Ishikawa (cell line): Measurements from ENCODE around the gene VAV3.

Experiments used
- CEBPB ChIP-seq: IDR thresholded peaks from 2 replicates; pipeline ENCODE4 v1.6.1; 2012
- CREB1 ChIP-seq: IDR thresholded peaks from 2 replicates; pipeline ENCODE4 v1.6.1; 2012; ENCODE audit warnings: low read depth
- EGR1 ChIP-seq: IDR thresholded peaks from 2 replicates; pipeline ENCODE4 v1.6.1; 2012
- EP300 ChIP-seq: IDR thresholded peaks from 2 replicates; pipeline ENCODE4 v1.6.1; 2012; ENCODE audit warnings: borderline replicate concordance
- FOXM1 ChIP-seq: IDR thresholded peaks from 2 replicates; pipeline ENCODE4 v1.6.1; 2012; ENCODE audit warnings: low read depth, borderline replicate concordance
- NFIC ChIP-seq: IDR thresholded peaks from 2 replicates; pipeline ENCODE4 v1.6.1; 2012
- RAD21 ChIP-seq: IDR thresholded peaks from 2 replicates; pipeline ENCODE4 v1.6.1; 2012; ENCODE audit warnings: low read depth
- TAF1 ChIP-seq: IDR thresholded peaks from 2 replicates; pipeline ENCODE4 v1.6.1; 2012; ENCODE audit warnings: low read depth, mild to moderate bottlenecking
- TCF12 ChIP-seq: IDR thresholded peaks from 2 replicates; pipeline ENCODE4 v1.6.1; 2012; ENCODE audit warnings: low read depth
- TEAD4 ChIP-seq: IDR thresholded peaks from 2 replicates; pipeline ENCODE4 v1.6.1; 2012
- YY1 ChIP-seq: IDR thresholded peaks from 2 replicates; pipeline ENCODE4 v1.6.1; 2012; ENCODE audit warnings: low read depth
- ZBTB7A ChIP-seq: IDR thresholded peaks from 2 replicates; pipeline ENCODE4 v1.6.1; 2012; ENCODE audit warnings: low read depth
- TF ChIP-seq, protein P1 (sequence below): IDR thresholded peaks from 2 replicates; pipeline ENCODE4 v1.6.1; 2012
- TF ChIP-seq, protein P2 (sequence below): IDR thresholded peaks from 2 replicates; pipeline ENCODE4 v1.6.1; 2012
- TF ChIP-seq, protein P3 (sequence below): IDR thresholded peaks from 2 replicates; pipeline ENCODE4 v1.6.1; 2012; ENCODE audit warnings: low read depth, mild to moderate bottlenecking

VAV3 gene

DNA sequence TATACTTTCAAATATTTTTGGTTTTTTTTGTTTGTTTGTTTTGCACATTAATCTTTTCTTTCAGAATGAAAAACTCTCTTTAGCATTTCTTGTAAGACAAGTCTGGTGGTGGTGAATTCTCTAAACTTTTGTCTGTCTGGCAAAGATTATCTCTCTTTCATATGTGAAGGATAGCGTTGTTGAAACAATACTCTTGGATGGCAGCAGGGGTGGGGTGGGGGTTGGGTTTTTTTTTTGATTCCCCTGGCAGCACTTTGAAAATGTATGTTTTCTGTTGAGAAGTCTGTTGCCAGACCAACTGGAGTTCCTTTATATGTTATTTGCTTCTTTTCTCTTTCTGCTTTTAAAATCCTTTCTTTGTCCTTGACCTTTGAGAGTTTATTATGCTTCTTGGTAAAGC is 160.2 kb downstream of the VAV3 start:
- no peak for TF ChIP-seq RAD21
- TF ChIP-seq TAF1: no peak
- TF ChIP-seq, protein P1, sequence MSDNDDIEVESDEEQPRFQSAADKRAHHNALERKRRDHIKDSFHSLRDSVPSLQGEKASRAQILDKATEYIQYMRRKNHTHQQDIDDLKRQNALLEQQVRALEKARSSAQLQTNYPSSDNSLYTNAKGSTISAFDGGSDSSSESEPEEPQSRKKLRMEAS: no peak
- no peak for TF ChIP-seq EGR1
- TF ChIP-seq TEAD4: no peak
- no peak for TF ChIP-seq NFIC
- no peak for TF ChIP-seq CREB1
- TF ChIP-seq, protein P2, sequence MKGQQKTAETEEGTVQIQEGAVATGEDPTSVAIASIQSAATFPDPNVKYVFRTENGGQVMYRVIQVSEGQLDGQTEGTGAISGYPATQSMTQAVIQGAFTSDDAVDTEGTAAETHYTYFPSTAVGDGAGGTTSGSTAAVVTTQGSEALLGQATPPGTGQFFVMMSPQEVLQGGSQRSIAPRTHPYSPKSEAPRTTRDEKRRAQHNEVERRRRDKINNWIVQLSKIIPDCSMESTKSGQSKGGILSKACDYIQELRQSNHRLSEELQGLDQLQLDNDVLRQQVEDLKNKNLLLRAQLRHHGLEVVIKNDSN: no peak
- TF ChIP-seq YY1: no peak
- TF ChIP-seq ZBTB7A: no peak
- TF ChIP-seq FOXM1: no peak
- TF ChIP-seq, protein P3, sequence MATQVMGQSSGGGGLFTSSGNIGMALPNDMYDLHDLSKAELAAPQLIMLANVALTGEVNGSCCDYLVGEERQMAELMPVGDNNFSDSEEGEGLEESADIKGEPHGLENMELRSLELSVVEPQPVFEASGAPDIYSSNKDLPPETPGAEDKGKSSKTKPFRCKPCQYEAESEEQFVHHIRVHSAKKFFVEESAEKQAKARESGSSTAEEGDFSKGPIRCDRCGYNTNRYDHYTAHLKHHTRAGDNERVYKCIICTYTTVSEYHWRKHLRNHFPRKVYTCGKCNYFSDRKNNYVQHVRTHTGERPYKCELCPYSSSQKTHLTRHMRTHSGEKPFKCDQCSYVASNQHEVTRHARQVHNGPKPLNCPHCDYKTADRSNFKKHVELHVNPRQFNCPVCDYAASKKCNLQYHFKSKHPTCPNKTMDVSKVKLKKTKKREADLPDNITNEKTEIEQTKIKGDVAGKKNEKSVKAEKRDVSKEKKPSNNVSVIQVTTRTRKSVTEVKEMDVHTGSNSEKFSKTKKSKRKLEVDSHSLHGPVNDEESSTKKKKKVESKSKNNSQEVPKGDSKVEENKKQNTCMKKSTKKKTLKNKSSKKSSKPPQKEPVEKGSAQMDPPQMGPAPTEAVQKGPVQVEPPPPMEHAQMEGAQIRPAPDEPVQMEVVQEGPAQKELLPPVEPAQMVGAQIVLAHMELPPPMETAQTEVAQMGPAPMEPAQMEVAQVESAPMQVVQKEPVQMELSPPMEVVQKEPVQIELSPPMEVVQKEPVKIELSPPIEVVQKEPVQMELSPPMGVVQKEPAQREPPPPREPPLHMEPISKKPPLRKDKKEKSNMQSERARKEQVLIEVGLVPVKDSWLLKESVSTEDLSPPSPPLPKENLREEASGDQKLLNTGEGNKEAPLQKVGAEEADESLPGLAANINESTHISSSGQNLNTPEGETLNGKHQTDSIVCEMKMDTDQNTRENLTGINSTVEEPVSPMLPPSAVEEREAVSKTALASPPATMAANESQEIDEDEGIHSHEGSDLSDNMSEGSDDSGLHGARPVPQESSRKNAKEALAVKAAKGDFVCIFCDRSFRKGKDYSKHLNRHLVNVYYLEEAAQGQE: no peak
- no peak for TF ChIP-seq CEBPB
- TF ChIP-seq TCF12: no peak
- TF ChIP-seq EP300: no peak

DNA sequence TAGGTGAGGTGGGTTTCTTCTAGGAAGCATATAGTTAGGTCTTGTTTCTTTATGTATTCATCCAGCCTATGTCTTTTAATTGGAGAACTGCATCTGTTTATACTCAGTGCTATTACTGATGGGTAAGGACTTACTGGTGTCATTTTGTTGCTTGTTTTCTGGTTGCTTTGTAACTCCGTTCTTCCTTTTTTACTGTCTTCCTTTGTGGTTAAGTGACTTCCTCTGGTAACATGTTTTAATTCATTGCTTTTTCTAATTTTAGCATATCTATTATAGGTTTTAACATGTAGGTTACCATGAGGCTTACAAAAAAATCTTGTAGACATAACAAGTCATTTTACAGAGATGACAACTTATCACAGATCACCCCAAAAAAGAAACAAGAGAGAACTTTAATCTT is 160.8 kb downstream of the VAV3 start:
- no peak for TF ChIP-seq TAF1
- TF ChIP-seq, protein P3: no peak
- TF ChIP-seq FOXM1: no peak
- TF ChIP-seq RAD21: no peak
- no peak for TF ChIP-seq EP300
- TF ChIP-seq CEBPB: no peak
- no peak for TF ChIP-seq CREB1
- TF ChIP-seq, protein P2: no peak
- no peak for TF ChIP-seq NFIC
- TF ChIP-seq YY1: no peak

DNA sequence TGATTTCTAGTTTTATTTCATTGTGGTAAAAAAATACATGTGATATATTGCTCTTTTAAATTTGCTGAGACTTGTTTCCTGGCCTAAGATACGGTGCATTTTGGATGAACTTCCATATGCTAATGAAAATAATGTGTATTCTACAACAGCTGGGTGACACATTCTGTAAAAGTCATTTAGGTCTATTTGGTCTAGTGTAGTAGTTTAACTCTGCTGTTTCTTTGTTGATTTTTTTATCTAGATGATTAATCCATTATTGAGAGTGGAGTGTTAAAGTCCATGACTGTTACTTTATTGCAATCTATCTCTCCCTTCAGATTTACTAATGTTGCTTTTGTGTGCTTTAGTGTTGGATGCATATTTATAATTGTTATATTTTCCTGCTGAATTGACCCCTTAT is 161.4 kb downstream of the VAV3 start:
- TF ChIP-seq, protein P1: no peak
- no peak for TF ChIP-seq TCF12
- TF ChIP-seq EP300: no peak
- no peak for TF ChIP-seq TEAD4
- no peak for TF ChIP-seq CREB1
- no peak for TF ChIP-seq TAF1
- TF ChIP-seq YY1: no peak
- TF ChIP-seq, protein P3: no peak
- TF ChIP-seq EGR1: no peak
- TF ChIP-seq, protein P2: no peak
- no peak for TF ChIP-seq RAD21
- no peak for TF ChIP-seq FOXM1
- no peak for TF ChIP-seq NFIC
- TF ChIP-seq CEBPB: no peak
- no peak for TF ChIP-seq ZBTB7A

DNA sequence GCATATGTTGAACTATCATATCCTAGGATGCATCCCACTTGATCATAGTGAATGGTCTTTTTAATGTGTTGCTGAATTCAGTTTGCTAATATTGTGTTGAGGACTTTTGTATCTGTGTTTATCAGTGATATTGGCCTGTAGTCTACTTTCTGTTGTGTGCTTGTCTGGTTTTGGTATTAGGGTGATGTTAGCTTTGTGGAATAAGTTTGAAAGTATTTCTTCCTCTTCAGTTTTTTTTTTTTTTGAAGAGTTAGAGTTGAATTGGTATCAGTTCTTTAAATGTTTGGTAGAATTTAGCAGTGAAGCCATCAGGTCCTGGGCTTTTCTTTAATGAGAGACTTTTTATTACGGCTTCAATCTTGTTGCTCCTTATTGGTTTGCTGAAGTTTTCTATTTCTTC is 162.3 kb downstream of the VAV3 start:
- TF ChIP-seq YY1 (no peak), NFIC (no peak), ZBTB7A (no peak), FOXM1 (no peak), CEBPB (no peak), RAD21 (no peak), EGR1 (no peak), CREB1 (no peak), EP300 (no peak), TAF1 (no peak), TEAD4 (no peak), TCF12 (no peak)
- TF ChIP-seq, protein P1: no peak
- TF ChIP-seq, protein P2: no peak
- TF ChIP-seq, protein P3: no peak
